GM19035 (cell line): ENCODE measurements around the gene PLXNA2.

ENCODE experiments used
- ATAC-seq: cut with Tn5 transposase; IDR thresholded peaks from one replicate; pipeline ENCODE4 v1.9.1; 2021; ENCODE audit not compliant: unreplicated experiment

PLXNA2 gene

GRCh38 chr1:208265122-208265469, 20.9 kb upstream of the PLXNA2 start:
- ATAC-seq: no peak

- no peak for ATAC-seq
Observed at GRCh38 chr1:208264469-208265121, 20.4 kb upstream of the PLXNA2 start.

- ATAC-seq: no peak
Observed at GRCh38 chr1:208261874-208262273, 17.7 kb upstream of the PLXNA2 start.

GRCh38 chr1:208258277-208258676, 14.1 kb upstream of the PLXNA2 start:
- ATAC-seq: no peak

- no peak for ATAC-seq
Observed at GRCh38 chr1:208257351-208257750, 13.2 kb upstream of the PLXNA2 start.

- no peak for ATAC-seq
Observed at GRCh38 chr1:208256556-208256955, 12.4 kb upstream of the PLXNA2 start.

- ATAC-seq: no peak
Observed at GRCh38 chr1:208256091-208256490, 11.9 kb upstream of the PLXNA2 start.

- no peak for ATAC-seq
Observed at GRCh38 chr1:208254862-208255261, 10.7 kb upstream of the PLXNA2 start.

GRCh38 chr1:208254376-208254775, 10.2 kb upstream of the PLXNA2 start:
- no peak for ATAC-seq

GRCh38 chr1:208252836-208253576, 8.8 kb upstream of the PLXNA2 start:
- ATAC-seq: no peak

GRCh38 chr1:208251911-208252835, 8.0 kb upstream of the PLXNA2 start:
- ATAC-seq: no peak

GRCh38 chr1:208251015-208251414, 6.8 kb upstream of the PLXNA2 start:
- ATAC-seq: no peak

- ATAC-seq: no peak
Observed at GRCh38 chr1:208250613-208251012, 6.4 kb upstream of the PLXNA2 start.

GRCh38 chr1:208248991-208249696, 5.0 kb upstream of the PLXNA2 start:
- no peak for ATAC-seq

- no peak for ATAC-seq
Observed at GRCh38 chr1:208248307-208248801, 4.2 kb upstream of the PLXNA2 start.

GRCh38 chr1:208247696-208248095, 3.5 kb upstream of the PLXNA2 start:
- ATAC-seq: no peak

GRCh38 chr1:208245185-208245705, 1.1 kb upstream of the PLXNA2 start:
- ATAC-seq: peak; percentile 76

- ATAC-seq: no peak
Observed at GRCh38 chr1:208243527-208243966, 637 bp downstream of the PLXNA2 start.

- no peak for ATAC-seq
Observed at GRCh38 chr1:208242941-208243526, 1.1 kb downstream of the PLXNA2 start.

GRCh38 chr1:208242146-208242545, 2.0 kb downstream of the PLXNA2 start:
- ATAC-seq: no peak
